Suppressor macrophage treated with lipopolysaccharide for 4 hours (primary cell): ENCODE results near the gene CDA.
A peak's percentile ranks its signal among the peaks of the same experiment; 100 is the strongest.
"Not testable (repeated sequence)": the region's sequence is repeated elsewhere in the genome, so short reads cannot be mapped to it uniquely, and the experiment has no call there.

Experiments used
- DNase-seq: peaks from one replicate; pipeline ENCODE4 v3.0.0-alpha.2; 2020

CDA gene

DNA sequence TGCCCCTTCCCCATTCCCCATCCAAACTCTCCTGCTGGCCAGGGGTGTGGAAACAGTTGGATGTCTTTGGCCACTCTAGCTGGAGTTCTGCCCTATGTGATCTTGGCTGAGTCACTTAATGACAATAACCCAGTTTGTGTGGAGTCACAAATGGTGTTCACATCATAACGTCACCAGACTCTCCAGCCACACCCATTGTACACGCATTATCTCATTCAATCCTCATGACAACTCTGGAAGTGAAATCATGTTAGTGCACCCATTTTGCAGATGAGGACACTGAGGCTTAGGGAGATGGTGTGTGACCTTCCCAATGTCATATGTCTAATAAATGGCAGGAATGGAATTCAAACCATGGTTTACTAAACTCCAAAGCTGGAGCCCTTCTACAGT lies 1.2 kb upstream of the CDA start:
- peak; percentile 85 for DNase-seq

DNA sequence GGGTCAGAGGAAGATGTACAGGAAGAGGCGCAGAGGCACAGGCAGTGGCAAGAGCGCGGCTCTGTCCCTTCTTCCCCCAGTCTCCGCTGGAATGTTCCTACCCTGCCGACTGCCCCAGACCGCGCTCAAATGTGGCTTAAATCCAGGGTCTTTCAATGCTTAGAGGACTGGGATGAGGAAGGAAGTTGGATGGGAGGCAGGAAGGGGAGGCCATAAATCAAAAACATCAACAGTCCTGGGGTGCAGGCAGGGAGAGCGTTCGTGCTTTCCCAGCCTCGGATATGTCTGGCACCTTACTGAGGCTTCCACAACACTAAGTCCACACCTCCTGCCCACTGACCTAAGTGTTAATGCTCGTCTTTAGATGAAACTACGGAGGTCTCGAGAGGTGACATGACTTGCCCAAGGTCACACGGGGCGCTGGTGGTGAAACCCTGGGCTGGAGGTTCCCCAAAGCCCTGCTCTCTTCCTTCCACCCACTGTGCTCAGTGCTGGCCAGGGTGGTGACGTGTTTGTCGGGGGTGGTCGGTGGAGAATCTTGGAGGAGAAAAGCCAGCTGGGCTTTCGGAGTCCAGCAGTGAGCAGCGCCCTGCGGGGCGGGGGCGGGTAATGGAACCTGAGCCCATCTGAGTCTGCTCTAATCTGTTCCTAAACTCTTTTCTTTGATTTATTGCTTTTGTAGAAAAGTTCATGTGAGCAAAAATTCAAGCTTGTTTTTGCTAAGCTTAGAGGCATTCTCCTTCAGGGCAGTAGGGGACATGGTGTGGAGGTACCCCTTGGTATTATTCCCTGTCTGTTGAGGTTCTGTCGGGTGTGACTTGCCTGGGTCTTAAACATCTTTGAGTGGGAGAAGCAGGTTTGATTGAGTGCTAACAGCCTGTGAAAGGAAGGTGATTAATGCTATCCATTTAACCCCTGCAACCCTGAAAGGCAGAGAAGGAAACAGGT lies 708 bp downstream of the CDA start:
- DNase-seq: peak; percentile 81

DNA sequence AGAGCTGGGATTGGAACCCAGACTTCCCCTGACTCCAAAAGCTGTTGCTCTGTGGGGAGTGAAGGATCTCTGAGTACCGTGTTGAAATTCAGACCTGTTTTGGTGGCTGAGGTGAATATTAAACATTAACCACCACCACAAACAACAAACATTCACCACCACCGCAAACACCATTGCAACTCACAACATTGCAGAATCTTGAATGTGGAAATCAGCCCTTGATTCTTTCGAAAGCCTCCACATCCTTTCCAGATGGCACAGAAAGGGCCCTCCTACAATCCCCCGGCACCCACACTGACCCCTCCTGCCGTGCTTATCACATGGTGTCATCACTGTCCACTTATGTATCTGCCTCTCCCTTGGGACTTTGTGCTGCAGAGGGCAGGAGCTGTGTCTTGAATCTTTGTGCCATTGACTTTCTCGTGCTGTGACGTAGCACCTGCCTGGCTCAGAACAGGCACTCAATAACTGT lies 1.4 kb downstream of the CDA start:
- peak; percentile 87 for DNase-seq

DNA sequence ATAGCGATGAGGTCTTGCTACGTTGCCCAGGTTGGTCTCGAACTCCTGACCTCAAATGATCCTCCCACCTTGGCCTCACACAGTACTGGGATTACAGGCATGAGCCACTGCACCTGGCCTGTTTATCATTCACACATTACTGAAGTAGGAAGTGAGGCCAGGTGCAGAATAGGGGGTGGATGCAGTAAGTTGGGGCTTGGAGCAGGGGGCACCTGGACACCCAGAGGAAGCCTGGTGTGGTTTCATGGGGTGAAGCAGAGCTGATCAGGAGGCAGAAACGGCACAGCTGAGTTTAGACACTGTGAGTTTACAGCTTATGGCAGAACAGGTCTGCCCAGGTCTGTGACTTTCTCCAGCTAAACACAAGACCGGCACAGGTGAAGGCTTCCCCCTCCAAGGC lies 4.9 kb downstream of the CDA start:
- DNase-seq: no peak

DNA sequence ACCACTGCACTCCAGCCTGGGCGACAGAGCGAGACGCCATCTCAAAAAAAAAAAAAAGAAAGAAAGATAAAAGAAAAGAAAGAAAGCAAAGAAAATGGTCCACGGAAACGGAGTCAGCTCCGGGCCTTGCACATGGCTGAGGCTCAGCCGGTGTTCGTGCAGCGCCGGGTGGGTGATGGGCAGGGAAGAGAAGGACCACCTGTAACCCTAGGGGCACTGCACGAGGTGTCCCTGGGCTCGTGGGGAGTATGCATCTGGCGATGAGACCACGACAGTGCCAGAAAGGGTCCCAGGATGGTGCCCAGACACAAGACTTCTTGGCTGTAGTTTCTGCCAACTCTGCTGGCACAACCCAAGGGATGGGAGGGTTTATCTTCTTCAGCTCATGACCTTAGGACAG lies 5.8 kb downstream of the CDA start:
- no peak for DNase-seq

DNA sequence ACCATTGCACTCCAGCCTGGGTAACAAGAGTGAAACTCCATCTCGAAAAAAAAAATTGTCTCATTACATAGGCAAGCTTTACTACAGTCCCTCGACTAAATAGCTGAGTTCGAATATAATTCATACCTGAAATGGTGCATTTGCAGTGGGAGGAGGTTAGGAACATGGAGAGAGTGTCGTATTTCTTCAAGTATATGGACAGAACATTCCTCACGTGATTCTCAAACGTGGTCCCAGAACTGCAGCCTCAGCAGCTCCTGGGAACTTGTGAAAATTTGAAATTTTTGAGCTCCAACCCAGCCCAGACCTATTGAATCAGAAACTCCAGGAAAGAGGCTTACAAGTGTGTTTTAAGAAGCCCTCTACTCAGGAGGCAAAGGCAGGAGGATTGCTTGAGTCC lies 7.2 kb downstream of the CDA start:
- DNase-seq: no peak

DNA sequence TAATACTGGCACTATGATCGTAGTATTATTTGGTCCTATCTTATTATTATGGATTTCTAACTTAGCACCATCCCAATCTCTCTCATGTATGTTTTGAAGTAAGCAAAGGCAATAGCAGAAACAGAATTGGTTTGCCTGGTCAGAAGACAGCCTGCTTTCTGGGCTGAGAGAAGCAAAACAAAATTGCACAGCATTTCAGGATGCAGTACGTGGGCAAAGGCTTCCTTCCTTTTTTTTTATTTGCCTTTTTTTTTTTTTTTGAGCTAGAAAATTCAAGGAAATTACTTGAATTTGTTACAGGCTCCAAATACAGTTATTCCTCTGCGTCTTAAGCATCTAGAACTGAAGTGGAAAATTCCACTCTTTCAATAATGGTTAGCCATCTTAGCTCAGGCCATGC lies 8.8 kb downstream of the CDA start:
- DNase-seq: peak; percentile 61

DNA sequence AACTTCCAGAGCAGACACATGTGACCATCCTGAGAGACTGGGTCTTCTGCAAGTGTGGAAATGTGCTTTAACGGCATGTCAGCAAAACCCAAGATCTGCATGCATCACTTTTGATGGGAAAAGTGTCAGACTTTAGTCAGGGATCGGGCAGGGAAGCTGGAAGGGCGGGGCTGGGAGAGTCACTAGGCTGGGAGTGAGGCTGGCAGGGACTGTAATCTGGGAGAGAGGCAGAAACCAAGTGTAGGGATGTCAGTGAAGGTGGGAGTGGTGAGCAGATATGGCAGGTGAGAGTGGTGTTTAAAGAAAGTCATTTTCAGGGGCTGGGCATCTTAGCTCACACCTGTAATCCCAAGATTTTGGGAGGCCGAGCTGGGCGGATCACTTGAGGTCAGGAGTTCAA lies 11.3 kb downstream of the CDA start:
- peak; percentile 26 for DNase-seq

DNA sequence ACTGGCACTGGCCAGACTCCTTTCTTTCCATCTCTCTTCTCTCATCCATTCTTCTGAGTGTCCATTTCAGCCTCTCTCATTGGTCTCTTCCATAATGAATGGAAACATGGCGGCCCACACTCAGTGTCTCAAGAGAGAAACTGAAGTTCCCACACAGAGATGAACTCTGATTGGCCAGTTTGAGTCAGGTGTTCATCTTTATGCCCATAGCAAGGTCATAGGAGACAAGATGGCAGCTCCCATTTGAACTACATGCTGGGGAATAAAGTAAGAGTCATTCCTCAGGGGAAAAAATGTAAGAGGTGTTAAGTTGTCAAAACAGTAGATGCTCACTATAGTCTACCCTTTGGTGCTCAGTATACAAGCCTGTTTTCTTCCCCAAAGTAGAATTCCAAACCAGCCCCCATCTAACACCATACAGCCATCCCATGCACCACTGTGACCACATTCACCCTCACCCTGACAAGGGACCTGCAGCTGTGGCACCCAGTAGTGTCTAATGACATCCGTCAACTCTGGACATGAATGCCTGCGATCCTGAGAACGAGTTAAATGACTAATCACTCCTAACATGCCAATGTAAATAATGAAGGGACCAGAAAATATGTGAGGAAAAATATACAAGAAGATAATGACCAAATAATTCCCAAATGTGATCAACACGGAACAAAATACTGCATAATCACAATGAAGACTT lies 12.4 kb downstream of the CDA start:
- no peak for DNase-seq

DNA sequence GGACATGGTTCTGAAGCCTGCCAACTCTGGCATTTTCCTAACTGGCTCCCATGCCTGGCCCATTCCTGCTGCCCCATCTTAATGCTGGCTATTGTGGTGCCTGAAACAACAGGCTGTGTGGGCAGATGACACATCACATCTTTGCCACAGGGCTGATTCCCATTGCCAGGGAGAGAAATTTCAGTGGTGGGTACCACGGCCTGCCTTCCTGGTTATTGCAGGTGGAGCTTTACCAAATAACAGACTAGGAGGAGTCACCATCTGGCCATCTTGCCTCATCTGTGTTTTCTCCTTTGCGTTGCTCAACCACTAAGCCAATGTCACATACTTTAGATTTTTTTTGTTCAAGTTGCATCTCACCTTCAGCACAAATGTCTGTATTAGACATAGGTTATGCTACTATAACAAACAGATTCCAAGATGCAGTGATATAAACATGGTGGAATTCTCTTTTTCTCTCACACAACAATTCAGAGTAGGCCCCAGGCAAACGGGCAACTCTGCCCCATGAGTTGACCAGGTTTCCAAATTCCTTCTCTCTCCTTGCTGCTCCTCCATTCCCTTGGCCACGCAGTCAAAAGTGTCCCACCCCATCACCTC lies 14.1 kb downstream of the CDA start:
- no peak for DNase-seq

DNA sequence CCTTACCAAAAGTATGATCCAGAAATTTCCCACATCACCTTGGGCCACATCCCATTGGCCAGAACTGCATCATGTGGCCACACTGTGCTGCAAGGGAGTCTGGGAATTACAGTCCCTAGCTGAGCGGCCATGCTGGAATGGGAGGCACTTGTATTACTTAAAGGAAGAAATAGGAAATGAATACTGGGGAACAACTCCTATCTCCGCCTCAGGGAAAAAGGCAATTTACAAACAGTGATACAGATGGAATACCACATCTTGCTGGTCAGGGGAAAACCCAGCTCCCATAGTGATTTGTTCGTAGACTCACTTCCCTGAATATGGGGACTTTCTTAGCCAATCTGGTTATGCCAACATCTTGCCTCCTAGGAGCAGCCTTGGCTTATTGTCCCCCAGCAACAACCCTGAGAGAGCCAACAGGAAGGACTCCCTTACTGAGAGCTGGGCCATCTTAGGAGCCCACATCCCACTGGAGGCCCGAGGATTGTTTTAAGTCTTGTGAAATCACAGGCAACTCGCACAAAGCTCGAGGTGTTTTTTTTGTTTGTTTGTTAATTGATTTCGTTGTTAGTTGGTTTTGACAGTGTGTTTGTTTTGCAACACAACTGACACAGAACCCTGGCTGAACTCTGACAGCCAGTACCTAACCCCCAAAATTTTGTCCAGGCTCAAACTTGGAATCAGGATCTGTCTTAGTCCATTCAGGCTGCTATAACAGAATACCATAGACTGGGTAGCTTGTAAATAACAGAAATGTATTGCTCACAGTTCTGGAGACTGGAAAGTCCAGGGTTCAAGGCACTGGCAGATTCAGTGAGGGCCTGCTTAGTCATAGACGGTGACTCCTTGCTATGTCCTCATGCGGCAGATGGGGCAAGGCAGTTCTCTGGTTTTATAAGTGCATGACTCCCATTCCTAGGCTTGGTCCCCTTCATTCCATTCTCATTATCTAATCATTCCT lies 14.9 kb downstream of the CDA start:
- DNase-seq: peak; percentile 82

DNA sequence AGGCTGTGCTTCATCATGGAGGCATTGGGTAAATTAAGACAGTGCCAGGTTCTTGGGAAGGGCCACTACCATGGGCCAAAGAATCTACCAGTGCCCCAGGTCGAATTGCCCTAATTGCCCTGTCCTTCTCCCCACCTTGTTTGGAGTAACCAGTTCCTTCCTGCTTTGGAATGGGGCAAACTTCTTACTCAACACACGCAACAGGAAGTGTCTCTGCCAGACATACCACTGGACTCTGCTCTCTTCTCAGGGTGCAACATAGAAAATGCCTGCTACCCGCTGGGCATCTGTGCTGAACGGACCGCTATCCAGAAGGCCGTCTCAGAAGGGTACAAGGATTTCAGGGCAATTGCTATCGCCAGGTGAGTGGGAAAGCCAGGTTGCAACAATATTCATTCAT lies 15.8 kb downstream of the CDA start:
- DNase-seq: peak; percentile 35

DNA sequence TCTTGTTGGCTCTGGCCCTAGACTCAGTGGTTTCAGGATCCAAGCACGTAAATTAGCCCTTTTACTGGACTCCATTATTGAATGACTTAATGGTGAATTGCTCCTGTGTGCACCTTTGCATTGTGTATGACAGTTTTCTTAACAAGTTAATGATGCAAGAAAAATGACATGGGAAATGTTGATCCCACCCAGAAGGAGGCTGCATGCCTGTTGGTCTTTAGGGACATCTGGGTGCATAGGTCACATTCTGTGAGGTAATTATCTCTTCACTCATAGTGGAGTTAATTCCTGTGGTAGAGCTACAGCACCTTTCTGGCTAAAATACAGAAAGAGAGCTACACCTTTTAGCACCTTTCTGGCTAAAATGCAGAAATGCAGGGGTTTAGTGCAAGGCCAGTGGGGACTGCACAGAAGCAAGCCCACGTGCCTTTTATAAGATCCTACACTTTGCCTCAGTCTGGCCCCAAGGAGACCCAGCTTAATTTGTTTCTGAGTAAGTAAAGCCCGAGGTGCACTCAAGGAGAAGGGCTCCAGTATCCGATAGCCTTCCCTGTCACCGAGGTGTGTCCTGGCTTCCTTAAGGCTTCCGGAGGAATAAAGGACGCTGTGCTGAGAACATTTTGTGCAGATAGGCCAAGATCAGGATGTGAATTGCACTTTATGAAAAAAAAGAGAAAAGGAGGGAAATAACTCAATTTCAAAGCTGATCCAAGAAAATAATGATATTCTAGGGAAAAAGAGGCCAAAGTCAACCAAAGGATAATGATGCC lies 18.1 kb downstream of the CDA start:
- DNase-seq: not testable (repeated sequence)

DNA sequence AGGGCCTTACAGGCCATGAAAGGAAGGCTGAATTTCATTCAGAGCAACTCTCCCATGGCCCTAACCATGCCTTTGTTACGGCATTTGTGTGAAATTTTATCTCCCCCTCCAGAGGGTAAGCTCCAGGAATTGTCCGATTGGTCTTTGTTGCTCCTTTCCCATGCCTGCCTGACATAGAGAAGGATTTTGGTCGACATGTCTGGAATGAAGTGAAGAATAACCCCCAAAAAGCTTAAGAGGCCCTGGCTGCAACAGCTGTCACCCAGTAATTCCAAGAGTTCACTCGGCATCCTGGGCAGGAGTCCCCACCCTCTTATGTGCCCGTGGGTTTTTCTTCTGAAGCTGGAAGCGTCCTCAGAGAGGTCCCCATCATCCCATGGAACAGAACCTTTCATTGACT lies 20.6 kb downstream of the CDA start:
- DNase-seq: no peak

DNA sequence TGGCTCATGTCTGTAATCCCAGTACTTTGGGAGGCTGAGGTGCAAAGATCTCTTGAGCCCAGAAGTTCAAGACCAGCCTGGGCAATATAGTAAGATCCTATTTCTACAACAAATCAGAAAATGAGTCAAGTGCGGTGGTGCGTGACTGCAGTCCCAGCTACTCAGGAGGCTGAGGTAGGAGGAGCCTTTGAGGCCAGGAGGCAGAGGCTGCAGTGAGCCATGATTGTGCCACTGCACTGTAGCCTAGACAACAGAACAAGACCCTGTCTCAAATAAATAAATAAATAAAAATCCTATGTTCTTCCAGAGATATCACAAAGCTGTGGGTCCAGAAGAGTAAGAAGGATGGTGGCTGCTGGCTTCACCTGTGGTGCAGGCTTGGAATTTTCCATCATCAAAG lies 22.1 kb downstream of the CDA start:
- no peak for DNase-seq

DNA sequence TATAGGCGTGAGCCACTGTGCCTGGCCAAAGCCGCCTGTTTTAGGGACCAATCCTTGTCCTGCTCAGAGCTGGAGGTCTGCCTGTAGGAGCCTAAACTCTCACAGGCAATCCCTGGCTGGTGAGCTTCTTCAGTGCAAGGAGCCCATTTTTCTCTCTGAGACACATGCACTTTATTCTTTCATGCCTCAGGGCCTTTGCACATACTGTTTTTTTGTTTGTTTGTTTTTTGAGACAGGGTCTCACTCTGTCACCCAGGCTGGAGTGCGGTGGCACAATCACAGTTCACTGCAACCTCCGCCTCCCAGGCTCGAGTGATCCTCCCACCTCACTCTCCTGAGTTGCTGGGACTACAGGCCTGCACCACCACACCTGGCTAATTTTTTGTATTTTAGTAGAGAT lies 22.8 kb downstream of the CDA start:
- no peak for DNase-seq

DNA sequence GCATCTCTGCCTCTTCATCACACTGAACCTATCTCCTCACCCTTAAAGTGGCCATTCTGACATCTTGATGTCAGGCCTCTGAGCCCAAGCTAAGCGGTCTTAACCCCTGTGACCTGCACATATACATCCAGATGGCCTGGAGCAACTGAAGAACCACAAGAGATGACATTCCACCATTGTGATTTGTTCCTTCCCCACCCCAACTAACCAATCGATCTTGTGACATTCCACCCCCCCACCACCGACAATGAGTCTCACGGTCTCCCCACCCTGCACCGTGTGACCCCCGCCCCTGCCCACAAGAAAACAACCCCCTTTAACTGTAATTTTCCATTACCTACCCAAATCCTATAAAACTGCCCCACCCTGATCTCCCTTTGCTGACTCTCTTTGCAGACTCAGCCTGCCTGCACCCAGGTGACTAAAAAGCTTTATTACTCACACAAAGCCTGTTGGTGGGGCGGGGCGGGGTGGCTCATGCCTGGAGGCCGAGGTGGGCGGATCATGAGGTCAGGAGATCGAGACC lies 23.4 kb downstream of the CDA start:
- DNase-seq: no peak

DNA sequence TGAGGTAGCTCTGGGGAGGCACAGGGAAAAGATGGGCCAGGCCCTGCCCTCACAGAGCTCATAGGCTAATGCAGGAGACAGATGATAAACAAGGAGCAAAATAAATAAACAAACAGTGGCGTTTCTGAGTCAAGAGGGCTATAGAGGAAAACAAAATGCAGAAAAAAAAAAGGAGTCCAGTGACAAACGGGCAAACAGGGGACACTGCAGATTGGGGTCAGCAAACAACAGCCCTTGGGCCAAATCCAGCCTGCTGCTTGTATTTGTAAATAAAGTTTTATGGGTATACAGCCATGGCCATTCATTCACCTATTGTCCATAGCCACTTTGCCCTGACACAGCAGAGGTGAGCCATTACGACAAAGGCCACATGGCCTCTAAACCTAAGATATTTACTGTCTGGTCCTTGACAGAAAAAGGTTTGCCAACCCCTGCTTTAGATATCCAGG lies 25.3 kb downstream of the CDA start:
- no peak for DNase-seq

DNA sequence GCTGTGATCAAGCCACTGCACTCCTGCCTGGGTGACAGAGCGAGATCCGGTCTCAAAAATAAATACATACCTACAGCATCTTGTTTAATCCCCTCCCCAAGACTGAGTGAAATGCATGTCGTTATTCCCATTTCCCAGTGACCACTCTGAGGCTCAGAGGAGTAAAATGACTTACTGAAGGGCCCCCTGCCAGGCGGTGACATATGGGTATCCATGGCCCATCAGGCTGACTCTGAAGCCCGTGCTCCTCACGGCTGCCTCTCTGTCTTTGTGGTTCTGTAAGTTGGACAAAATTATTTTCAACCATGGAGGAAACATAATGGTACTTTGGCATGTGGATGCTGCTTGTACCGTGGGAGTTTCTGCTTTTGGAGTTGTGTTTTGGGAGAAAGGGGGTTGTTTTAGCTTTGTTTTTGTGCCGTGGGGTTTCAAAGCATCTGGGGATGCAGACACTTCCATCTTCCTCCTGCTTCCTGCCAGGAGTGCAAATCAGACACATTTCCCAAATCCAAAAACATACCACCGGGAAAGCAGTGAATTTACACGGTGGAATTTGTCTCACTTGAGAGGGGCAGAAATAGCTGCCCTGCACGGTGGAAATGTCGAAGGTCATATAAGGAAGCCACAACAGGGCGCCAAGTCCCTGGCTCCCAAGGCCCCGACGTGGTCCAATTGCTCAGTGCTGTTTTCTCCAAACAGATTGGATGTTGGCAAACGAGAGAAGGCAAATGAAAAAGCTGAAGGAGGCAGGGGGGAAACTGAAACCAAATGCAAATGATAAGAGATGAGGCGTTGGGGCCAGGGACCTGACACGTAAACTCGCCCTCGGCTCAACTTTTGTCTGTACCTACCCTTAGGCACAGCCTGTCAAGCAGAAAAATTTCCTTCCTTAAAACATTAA lies 27.3 kb downstream of the CDA start:
- DNase-seq: no peak

DNA sequence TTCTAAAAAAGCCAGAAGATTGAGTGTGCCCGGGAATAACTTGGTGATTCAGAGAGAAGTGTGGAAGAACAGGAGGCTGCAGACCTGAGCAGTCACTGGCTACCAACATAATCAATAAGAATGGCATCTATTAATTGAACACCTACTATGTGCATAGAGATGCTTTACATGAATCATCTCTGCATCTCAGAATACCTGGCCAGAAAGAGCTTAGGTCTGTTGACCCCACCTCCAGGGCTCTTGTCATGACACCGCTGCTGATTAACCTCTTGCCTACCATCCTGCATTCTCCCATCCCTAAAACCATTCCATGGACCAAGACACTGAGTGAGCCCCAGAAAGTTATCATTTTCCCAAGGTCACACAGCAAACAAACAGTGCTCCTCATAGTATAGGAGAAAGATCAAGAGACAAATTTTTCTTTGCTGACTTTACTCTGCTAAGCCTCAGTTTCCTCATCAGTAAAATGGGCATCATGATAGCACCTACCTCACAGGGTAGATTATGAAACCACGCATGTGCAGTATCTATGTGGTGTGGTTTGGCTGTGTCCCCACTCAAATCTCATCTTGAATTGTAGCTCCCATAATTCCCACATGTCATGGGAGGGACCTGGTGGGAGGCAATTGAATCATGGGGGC lies 28.1 kb downstream of the CDA start:
- DNase-seq: no peak
